Measurements from ENCODE around the gene EYA3. TPM values are rescaled to one million over a fixed set of nuclear protein-coding genes. Genes with fewer than 3 reads are reported as not detected.

The EYA3 gene
- total RNA-seq, 4 donors from 2014 or later: 9.6 to 15.5 (median 12.6) TPM

GRCh38 chr1:28070725-28071593 is 17.5 kb downstream of the EYA3 start:
- TF ChIP-seq CTCF (IDR thresholded peaks at IDR 0.05; ENCODE audit: low read depth): no peak

GRCh38 chr1:28067523-28068090 is 20.8 kb downstream of the EYA3 start:
- TF ChIP-seq CTCF (IDR thresholded peaks at IDR 0.05; ENCODE audit: low read depth): no peak

GRCh38 chr1:28066393-28067154 is 21.8 kb downstream of the EYA3 start:
- TF ChIP-seq CTCF (IDR thresholded peaks at IDR 0.05; ENCODE audit: low read depth): no peak

- TF ChIP-seq CTCF (IDR thresholded peaks at IDR 0.05; ENCODE audit: low read depth): no peak
Observed at GRCh38 chr1:28064064-28064463, 24.3 kb downstream of the EYA3 start.

- no peak for TF ChIP-seq CTCF (IDR thresholded peaks at IDR 0.05; ENCODE audit: low read depth)
Observed at GRCh38 chr1:28062806-28063205, 25.6 kb downstream of the EYA3 start.

GRCh38 chr1:28058971-28059878 is 29.2 kb downstream of the EYA3 start:
- TF ChIP-seq CTCF (IDR thresholded peaks at IDR 0.05; ENCODE audit: low read depth): no peak

Measured in subcutaneous adipose tissue (tissue), 4 donors.